GM12874 (cell line): Measurements from ENCODE around the gene SLCO3A1.

ENCODE experiments used
- TF ChIP-seq, protein P1 (sequence below): IDR thresholded peaks from 2 replicates; pipeline ENCODE4 v1.5.1; 2011; ENCODE audit warnings: low read depth, mild to moderate bottlenecking, control low read depth, low read length, moderate library complexity; ENCODE audit not compliant: insufficient read depth

The SLCO3A1 gene

GRCh38 chr15:92028389-92028724 is 174.8 kb downstream of the SLCO3A1 start:
- TF ChIP-seq, protein P1, sequence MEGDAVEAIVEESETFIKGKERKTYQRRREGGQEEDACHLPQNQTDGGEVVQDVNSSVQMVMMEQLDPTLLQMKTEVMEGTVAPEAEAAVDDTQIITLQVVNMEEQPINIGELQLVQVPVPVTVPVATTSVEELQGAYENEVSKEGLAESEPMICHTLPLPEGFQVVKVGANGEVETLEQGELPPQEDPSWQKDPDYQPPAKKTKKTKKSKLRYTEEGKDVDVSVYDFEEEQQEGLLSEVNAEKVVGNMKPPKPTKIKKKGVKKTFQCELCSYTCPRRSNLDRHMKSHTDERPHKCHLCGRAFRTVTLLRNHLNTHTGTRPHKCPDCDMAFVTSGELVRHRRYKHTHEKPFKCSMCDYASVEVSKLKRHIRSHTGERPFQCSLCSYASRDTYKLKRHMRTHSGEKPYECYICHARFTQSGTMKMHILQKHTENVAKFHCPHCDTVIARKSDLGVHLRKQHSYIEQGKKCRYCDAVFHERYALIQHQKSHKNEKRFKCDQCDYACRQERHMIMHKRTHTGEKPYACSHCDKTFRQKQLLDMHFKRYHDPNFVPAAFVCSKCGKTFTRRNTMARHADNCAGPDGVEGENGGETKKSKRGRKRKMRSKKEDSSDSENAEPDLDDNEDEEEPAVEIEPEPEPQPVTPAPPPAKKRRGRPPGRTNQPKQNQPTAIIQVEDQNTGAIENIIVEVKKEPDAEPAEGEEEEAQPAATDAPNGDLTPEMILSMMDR: no peak

DNA sequence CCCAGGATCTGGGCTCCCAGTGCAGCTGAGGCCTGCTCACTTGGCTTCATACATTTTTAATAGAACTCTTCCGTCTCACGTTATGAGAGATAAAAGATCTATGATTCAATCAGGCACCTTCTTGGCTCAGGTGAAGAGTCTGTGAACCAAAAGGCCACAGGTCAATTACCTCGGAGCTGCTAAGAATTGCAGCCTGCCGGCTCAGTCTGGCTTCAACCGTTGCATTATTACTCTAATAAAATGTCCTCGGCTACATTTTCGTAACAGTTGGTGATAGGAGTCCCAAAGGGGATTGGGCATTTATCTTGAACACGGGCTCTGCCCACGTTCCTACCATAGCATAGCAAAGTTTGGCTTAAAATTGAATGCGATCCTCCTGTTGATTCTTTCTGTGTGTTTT is 176.3 kb downstream of the SLCO3A1 start:
- TF ChIP-seq, protein P1: no peak

- TF ChIP-seq, protein P1: no peak
Measured at GRCh38 chr15:92033314-92033713, 179.8 kb downstream of the SLCO3A1 start.

DNA sequence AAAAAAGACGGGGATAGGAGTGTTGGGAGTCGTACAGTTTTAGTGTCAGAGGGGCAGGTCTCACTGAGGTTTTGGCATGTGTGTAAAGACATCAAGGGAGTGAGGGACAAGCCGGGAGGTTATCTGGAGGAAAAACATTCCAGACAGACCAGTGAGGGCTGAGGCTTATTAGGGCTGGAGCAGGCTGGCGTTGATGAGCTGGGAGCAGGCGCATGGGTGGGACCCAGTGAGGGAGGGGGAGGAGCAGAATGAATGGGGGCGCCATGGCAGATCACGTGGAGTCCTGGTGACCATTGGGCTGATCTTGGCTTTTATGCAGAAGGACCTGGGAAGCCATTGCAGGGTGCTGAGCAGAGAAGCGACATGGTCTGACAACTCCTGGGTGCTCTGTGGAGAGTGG is 180.2 kb downstream of the SLCO3A1 start:
- TF ChIP-seq, protein P1: no peak

DNA sequence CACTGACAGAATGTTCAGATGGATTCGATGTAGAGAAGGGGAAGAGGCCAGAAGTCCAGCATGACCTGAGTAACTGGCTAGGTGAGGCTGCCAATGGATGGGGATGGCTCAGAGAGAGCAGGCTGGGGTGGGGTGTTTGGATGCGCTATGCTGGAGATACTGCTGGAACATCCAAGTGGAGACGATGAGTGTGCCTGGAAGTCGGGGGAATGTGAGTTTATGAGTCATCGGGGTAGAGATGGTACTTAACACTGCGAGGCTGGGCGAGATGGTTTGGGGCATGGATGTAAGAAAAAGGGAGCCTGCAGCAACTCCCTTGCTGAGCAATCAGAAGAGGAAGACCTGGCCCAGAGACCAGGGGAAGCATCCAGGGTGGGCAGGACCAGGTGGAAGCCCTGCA is 180.7 kb downstream of the SLCO3A1 start:
- TF ChIP-seq, protein P1: no peak

DNA sequence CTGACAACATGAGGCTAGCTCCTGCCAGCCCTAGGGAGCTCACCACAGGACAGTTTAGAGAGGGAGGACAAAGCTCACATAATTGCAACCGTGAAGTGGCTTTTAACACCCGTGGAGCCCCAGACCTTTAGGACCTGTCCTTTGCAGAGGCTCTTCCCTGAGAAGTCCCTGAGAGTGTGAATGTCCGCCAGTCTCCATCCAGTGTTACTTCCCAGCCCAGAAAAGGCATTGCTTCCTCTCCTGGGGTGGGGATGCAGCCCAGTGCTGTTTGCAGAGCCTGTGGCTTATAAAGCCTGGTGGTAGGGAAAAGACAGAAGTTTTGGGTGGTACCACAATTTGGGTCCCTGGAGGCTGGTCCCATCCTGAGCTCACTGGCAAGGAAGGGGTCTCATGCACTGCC is 182.0 kb downstream of the SLCO3A1 start:
- TF ChIP-seq, protein P1: no peak

- TF ChIP-seq, protein P1: no peak
Measured at GRCh38 chr15:92035961-92036360, 182.5 kb downstream of the SLCO3A1 start.

DNA sequence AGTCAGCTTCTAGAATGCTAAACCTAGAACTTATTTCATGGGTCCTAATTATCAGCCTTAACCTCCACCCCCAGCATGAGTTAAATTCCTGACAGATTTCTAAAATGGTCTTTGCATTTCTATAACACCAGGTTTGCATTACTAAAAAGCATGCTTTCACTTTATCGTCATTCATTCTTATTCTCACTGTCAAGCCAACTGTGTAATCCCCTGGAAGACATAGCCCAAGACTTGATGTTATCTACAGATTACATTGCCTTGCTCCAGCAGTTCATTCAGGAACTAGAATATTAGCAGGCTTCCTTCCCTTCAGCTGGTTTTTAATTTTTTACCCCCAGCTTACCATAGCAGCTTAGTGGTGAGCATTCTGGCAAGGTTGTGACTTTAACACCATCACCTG is 184.0 kb downstream of the SLCO3A1 start:
- TF ChIP-seq, protein P1: no peak
